Fibroblast of lung (primary cell): Measurements from ENCODE around the gene HDAC4.

ENCODE experiments used
- EZH2 ChIP-seq: IDR thresholded peaks from 2 replicates; pipeline ENCODE4 v1.5.1; 2012; ENCODE audit warnings: low read length, control low read depth, mild to moderate bottlenecking; ENCODE audit errors: missing control alignments
- TF ChIP-seq, protein P1 (sequence below), 2 donors: IDR thresholded peaks in 1 of 2; conservative IDR thresholded peaks in 1 of 2; 1 replicate in 1 of 2; 2 replicates in 1 of 2; pipeline ENCODE4 v1.5.1; 2011 to 2012; ENCODE audit warnings: low read length in 2 of 2, control low read depth in 1 of 2, inconsistent platforms in 1 of 2, low read depth in 1 of 2, mild to moderate bottlenecking in 1 of 2

DNA sequence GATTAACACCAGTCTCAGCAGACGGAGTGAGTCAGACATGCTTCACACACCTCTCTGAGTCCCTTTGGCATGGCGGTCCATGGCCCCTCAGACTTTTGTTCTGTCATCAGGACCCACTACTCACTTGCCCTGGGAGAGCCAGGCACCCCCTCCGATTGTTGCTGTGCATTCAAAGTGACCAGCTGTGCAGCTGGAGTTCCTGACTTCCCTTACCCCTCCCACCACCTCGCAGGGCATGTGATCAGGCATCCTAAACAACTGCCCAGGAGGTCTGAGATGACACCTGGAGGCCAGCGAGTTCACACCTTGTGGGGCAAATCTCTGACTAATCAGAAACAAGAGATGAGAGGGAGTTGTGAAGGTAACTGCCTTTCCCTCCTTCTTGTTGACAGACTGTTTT lies 35.3 kb upstream of the HDAC4 start:
- TF ChIP-seq, protein P1, sequence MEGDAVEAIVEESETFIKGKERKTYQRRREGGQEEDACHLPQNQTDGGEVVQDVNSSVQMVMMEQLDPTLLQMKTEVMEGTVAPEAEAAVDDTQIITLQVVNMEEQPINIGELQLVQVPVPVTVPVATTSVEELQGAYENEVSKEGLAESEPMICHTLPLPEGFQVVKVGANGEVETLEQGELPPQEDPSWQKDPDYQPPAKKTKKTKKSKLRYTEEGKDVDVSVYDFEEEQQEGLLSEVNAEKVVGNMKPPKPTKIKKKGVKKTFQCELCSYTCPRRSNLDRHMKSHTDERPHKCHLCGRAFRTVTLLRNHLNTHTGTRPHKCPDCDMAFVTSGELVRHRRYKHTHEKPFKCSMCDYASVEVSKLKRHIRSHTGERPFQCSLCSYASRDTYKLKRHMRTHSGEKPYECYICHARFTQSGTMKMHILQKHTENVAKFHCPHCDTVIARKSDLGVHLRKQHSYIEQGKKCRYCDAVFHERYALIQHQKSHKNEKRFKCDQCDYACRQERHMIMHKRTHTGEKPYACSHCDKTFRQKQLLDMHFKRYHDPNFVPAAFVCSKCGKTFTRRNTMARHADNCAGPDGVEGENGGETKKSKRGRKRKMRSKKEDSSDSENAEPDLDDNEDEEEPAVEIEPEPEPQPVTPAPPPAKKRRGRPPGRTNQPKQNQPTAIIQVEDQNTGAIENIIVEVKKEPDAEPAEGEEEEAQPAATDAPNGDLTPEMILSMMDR (conservative IDR thresholded peaks at IDR 0.05 in 1 of 2, IDR thresholded peaks at IDR 0.05 in 1 of 2; ENCODE audit: low read depth in 1 of 2, low read length in 2 of 2): no peak
- TF ChIP-seq EZH2: no peak
